Uterus (tissue), 2 donors: Measurements from ENCODE around the gene PAK4.

Experiments
- POLR2A ChIP-seq, 2 donors: fragments of 450-650 bp; IDR thresholded peaks; one replicate each; pipeline ENCODE4 v1.6.1; 2016; ENCODE audit warnings: antibody characterized with exemption in 2 of 2, mild to moderate bottlenecking in 1 of 2, moderate library complexity in 1 of 2
- TF ChIP-seq, protein P1 (sequence below), 4 experiments: fragments of 200-600 bp in 2 of 4; fragments of 450-650 bp in 2 of 4; sonication (generic) in 2 of 4; IDR thresholded peaks; one replicate each; pipeline ENCODE4 v1.5.1; 2016 to 2019; ENCODE audit warnings: antibody characterized with exemption in 4 of 4, mild to moderate bottlenecking in 2 of 4, moderate library complexity in 1 of 4

DNA sequence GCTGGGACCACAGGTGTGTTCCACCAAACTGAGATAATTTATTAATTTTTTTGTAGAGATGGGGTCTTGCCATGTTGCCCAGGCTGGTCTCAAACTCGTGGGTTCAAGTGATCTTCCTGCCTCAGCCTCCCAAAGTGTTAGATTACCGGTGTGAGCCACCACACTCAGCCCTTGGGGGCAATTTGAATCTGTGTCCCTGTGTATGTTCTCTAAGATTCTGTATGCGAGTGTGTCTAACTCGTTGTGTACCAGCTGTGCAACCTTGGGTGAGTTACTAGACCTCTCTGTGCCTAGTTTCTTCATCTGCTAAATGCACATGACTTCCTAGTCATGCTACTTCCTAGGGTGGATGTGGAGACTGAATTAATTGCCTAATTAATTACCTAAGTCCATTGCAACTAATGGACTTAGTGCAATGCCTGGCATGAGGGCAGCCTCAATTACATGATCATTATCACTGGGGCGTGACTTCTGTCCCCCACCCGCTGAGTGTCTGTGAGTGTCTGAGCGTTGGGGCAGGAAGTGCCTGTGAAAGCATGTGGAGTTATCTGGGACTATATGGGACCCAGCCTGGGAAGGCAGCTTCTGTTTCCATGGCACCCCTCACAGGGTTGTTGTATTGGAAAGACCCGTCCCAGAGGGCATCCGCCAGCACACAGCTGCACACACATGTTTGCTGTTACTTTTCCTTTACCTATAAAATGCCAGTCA, 69.4 kb downstream of the PAK4 start:
- TF ChIP-seq, protein P1, sequence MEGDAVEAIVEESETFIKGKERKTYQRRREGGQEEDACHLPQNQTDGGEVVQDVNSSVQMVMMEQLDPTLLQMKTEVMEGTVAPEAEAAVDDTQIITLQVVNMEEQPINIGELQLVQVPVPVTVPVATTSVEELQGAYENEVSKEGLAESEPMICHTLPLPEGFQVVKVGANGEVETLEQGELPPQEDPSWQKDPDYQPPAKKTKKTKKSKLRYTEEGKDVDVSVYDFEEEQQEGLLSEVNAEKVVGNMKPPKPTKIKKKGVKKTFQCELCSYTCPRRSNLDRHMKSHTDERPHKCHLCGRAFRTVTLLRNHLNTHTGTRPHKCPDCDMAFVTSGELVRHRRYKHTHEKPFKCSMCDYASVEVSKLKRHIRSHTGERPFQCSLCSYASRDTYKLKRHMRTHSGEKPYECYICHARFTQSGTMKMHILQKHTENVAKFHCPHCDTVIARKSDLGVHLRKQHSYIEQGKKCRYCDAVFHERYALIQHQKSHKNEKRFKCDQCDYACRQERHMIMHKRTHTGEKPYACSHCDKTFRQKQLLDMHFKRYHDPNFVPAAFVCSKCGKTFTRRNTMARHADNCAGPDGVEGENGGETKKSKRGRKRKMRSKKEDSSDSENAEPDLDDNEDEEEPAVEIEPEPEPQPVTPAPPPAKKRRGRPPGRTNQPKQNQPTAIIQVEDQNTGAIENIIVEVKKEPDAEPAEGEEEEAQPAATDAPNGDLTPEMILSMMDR (IDR thresholded peaks at IDR 0.05): no peak
- TF ChIP-seq POLR2A (IDR thresholded peaks at IDR 0.05): no peak
